ENCODE results near the gene RCOR3.
"Not testable (repeated sequence)": the region's sequence is repeated elsewhere in the genome, so short reads cannot be mapped to it uniquely, and the experiment has no call there.

RCOR3 gene

GRCh38 chr1:211343607-211344006 lies 84.4 kb downstream of the RCOR3 start:
- DNase-seq, result no peak

- no peak for DNase-seq
These were observed 85.0 kb downstream of the RCOR3 start for GRCh38 chr1:211344152-211344618.

DNA sequence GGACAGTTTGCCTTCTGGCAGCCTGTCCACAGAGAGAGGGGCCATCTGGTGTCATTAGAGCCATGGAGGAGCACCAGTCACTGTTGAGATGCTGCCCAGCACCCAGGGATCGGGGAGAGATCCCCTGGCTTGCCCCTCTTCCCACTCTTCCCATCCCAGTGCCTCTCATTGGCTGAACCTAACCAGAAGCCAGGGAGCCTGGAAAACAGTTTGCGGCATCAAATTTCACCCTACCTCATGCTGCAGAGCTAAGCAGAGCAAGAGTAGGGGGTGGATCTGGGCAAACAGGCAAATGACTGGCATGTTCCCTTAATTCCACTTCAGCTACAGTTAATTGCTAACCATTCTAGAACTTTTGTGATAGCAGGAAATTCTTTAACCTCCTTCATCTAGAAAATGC lies 86.6 kb downstream of the RCOR3 start:
- no peak for DNase-seq

- DNase-seq, result no peak
These were observed 88.1 kb downstream of the RCOR3 start for GRCh38 chr1:211347077-211347844.

DNA sequence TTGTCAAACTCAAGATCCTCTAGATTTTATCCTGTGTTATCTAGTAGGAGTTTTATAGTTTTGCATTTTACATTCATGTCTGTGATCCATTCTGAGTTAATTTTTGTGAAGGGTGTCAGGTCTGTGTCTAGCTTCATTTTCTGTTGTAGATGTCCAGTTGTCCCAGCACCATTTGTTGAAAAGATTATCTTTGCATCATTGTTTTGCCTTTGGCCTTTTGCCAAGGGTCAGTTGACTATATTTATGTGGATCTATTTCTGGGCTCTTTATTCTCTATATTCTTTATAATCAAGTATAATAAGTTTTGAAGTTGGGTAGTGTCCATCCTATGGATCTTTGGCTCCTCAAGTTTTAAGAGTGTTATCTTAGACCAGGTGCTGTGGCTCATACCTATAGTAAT lies 89.4 kb downstream of the RCOR3 start:
- DNase-seq, result no peak

GRCh38 chr1:211349741-211350140 lies 90.6 kb downstream of the RCOR3 start:
- DNase-seq, result no peak

DNA sequence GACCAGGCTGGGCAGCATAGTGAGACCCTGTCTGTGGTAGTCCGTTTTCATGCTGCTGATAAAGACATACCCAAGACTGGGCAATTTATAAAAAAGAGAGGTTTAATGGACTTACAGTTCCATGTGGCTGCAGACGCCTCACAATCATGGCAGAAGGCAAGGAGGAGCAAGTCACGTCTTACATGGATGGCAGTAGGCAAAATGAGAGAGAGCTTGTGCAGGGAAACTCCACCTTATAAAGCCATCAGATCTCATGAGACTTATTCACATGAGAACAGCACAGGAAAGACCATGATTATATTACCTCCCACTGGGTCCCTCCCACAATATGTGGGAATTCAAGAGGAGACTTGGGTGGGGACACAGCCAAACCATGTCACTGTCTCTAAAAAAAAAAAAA lies 92.9 kb downstream of the RCOR3 start:
- not testable (repeated sequence) for DNase-seq

- DNase-seq, result no peak
These were observed 93.3 kb downstream of the RCOR3 start for GRCh38 chr1:211352465-211352864.

- peak; percentile 55 for DNase-seq
These were observed 93.9 kb downstream of the RCOR3 start for GRCh38 chr1:211352985-211353515.

DNA sequence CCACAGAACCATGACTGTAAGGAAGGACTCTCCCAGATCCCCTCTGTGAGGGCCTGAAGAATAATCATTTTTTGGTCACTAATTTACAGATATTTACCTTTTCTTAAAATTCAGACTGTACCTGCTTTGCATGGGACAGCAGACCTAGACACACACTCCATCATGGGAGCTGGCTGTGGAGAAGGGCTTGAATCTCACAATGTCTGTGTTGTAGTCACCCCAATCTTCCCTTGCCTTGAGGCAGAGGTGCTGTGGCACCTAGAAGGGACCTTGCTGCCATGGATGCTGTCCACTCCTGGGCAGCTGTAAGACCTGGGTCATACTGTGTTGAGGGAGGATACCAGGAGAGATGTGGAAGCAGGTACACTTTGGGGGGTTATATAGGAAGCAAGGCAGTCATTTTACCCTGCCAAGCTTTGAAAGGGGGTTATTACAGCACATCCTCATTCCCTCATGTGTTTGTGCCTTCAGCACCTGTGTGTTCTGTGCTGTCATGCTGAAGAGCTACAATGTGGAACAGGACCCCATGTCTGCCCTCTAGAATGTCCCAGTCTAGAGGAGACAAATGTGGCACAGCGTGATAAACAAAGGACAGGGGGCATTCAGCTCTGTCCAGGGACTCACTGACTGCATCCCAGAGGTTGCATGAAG lies 94.5 kb downstream of the RCOR3 start:
- no peak for DNase-seq

- peak; percentile 17 for DNase-seq
These were observed 96.7 kb downstream of the RCOR3 start for GRCh38 chr1:211355873-211356272.

- no peak for DNase-seq
These were observed 97.7 kb downstream of the RCOR3 start for GRCh38 chr1:211356723-211357407.

GRCh38 chr1:211358685-211359084 lies 99.5 kb downstream of the RCOR3 start:
- no peak for DNase-seq

GRCh38 chr1:211359876-211360275 lies 100.7 kb downstream of the RCOR3 start:
- DNase-seq, result no peak

DNA sequence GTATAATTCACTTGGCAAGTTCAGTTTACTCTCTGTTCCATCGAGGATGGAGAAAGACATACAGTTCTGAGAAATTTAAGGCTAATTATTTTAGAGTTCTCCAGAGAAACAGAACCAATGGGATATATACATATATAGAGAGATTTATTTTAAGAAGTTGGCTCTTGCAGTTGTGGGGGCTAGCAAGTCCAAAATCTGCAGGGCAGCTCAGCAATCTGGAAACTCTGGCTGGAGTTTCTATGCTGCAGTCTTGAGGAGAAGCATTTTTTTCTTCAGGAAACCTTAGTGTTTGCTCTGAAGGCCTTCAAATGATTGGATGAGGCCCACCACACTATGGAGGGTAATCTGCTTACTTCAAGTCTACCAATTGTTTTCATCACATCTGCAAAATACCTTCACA lies 102.0 kb downstream of the RCOR3 start:
- no peak for DNase-seq
